HG03196 (cell line): ENCODE measurements around the gene SNAPC2.
"Not testable (repeated sequence)": the region's sequence is repeated elsewhere in the genome, so short reads cannot be mapped to it uniquely, and the experiment has no call there.

ENCODE experiments used
- ATAC-seq: cut with Tn5 transposase; IDR thresholded peaks from one replicate; pipeline ENCODE4 v1.9.1; 2021; ENCODE audit not compliant: unreplicated experiment

SNAPC2 gene

GRCh38 chr19:7921302-7921966 lies 1.3 kb downstream of the SNAPC2 start:
- no peak for ATAC-seq

- no peak for ATAC-seq
Measured at GRCh38 chr19:7921967-7922835, 2.1 kb downstream of the SNAPC2 start.

GRCh38 chr19:7922836-7923195 lies 2.7 kb downstream of the SNAPC2 start:
- ATAC-seq, result no peak

GRCh38 chr19:7923295-7924191 lies 3.4 kb downstream of the SNAPC2 start:
- no peak for ATAC-seq

- ATAC-seq, result no peak
Measured at GRCh38 chr19:7924241-7924640, 4.1 kb downstream of the SNAPC2 start.

- ATAC-seq, result no peak
Measured at GRCh38 chr19:7924651-7925170, 4.6 kb downstream of the SNAPC2 start.

GRCh38 chr19:7925171-7925851 lies 5.2 kb downstream of the SNAPC2 start:
- ATAC-seq, result no peak

- ATAC-seq, result no peak
Measured at GRCh38 chr19:7926021-7926726, 6.0 kb downstream of the SNAPC2 start, which contains the start of gene CTXN1. CTXN1 (minus strand) TSS chr19:7926135; CDS start chr19:7925538, 597 bp downstream.

- ATAC-seq, result no peak
Measured at GRCh38 chr19:7926727-7927604, 6.8 kb downstream of the SNAPC2 start.

- no peak for ATAC-seq
Measured at GRCh38 chr19:7927605-7928333, 7.6 kb downstream of the SNAPC2 start.

GRCh38 chr19:7928334-7928706 lies 8.2 kb downstream of the SNAPC2 start:
- no peak for ATAC-seq

- ATAC-seq, result no peak
Measured at GRCh38 chr19:7928741-7929701, 8.9 kb downstream of the SNAPC2 start.

GRCh38 chr19:7930030-7930429 lies 9.9 kb downstream of the SNAPC2 start:
- ATAC-seq, result not testable (repeated sequence)

- ATAC-seq, result no peak
Measured at GRCh38 chr19:7930765-7931164, 10.6 kb downstream of the SNAPC2 start.

GRCh38 chr19:7931221-7932061 lies 11.3 kb downstream of the SNAPC2 start:
- ATAC-seq, result no peak

- no peak for ATAC-seq
Measured at GRCh38 chr19:7932276-7932929, 12.3 kb downstream of the SNAPC2 start.
